Mesendoderm (in vitro differentiated cells): Measurements from ENCODE around the gene DNAJB9. TPM values are rescaled to one million over a fixed set of nuclear protein-coding genes. Genes with fewer than 3 reads are reported as not detected.
A peak's percentile ranks its signal among the peaks of the same experiment; 100 is the strongest.

Experiments
- DNase-seq: peaks from one replicate; pipeline ENCODE4 v3.0.0; 2013
- H2AK5ac ChIP-seq: 2 replicates; pipeline ENCODE4 v1.6.1; 2013; ENCODE audit warnings: low read length, inconsistent platforms
- H2BK120ac ChIP-seq: 2 replicates; pipeline ENCODE4 v1.6.1; 2013; ENCODE audit warnings: low read depth, mild to moderate bottlenecking, low read length, moderate library complexity, mixed read lengths
- H2BK15ac ChIP-seq: replicated peaks from 2 replicates; pipeline ENCODE4 v1.6.1; 2013; ENCODE audit warnings: low read depth, mild to moderate bottlenecking, moderate library complexity
- H2BK5ac ChIP-seq: 2 replicates; pipeline ENCODE4 v1.6.1; 2013; ENCODE audit warnings: low read length, inconsistent platforms
- H3K18ac ChIP-seq: 2 replicates; pipeline ENCODE4 v1.6.1; 2013; ENCODE audit warnings: mild to moderate bottlenecking, low read length, mixed read lengths
- H3K23ac ChIP-seq: one replicate; pipeline ENCODE4 v1.6.1; 2013; ENCODE audit warnings: low read length
- H3K27ac ChIP-seq: 2 replicates; pipeline ENCODE4 v1.5.1; 2013; ENCODE audit warnings: low read depth, mild to moderate bottlenecking, inconsistent platforms, low read length, moderate library complexity
- H3K27me3 ChIP-seq: 2 replicates; pipeline ENCODE4 v1.6.1; 2013; ENCODE audit warnings: low read length, control low read depth, mild to moderate bottlenecking, inconsistent platforms; ENCODE audit not compliant: insufficient read depth, poor library complexity
- H3K36me3 ChIP-seq: 2 replicates; pipeline ENCODE4 v1.6.1; 2013; ENCODE audit warnings: low read length, inconsistent platforms; ENCODE audit not compliant: control insufficient read depth, insufficient read depth
- H3K4ac ChIP-seq: one replicate; pipeline ENCODE4 v1.6.1; 2013; ENCODE audit warnings: low read depth, mild to moderate bottlenecking, low read length, moderate library complexity
- H3K4me1 ChIP-seq: 2 replicates; pipeline ENCODE4 v1.6.1; 2013; ENCODE audit warnings: low read depth, low read length, inconsistent platforms; ENCODE audit not compliant: control insufficient read depth
- H3K4me2 ChIP-seq: 2 replicates; pipeline ENCODE4 v1.6.1; 2013; ENCODE audit warnings: low read length
- H3K4me3 ChIP-seq: 2 replicates; pipeline ENCODE4 v1.5.1; 2013; ENCODE audit warnings: mild to moderate bottlenecking, low read length
- H3K56ac ChIP-seq: one replicate; pipeline ENCODE4 v1.6.1; 2013; ENCODE audit warnings: low read length
- H3K79me1 ChIP-seq: 2 replicates; pipeline ENCODE4 v1.6.1; 2013; ENCODE audit warnings: low read length, inconsistent platforms
- H3K79me2 ChIP-seq: 2 replicates; pipeline ENCODE4 v1.6.1; 2013; ENCODE audit warnings: mild to moderate bottlenecking, low read length; ENCODE audit not compliant: control insufficient read depth, insufficient read depth
- H3K9ac ChIP-seq: 2 replicates; pipeline ENCODE4 v1.6.1; 2013; ENCODE audit warnings: low read length, inconsistent platforms
- H4K5ac ChIP-seq: one replicate; pipeline ENCODE4 v1.6.1; 2013; ENCODE audit warnings: low read length
- H4K8ac ChIP-seq: one replicate; pipeline ENCODE4 v1.6.1; 2013; ENCODE audit warnings: low read depth, mild to moderate bottlenecking, control low read depth, low read length, moderate library complexity
- WGBS: extraction: QIAGEN DNeasy Blood & Tissue Kit; methylation state at CpG from one replicate; pipeline ENCODE4 v1.1.7; 2013; ENCODE audit warnings: low lambda C conversion rate, missing lambda C conversion rate; ENCODE audit not compliant: insufficient coverage; ENCODE audit errors: extremely low coverage; 5-methylcytosine and 5-hydroxymethylcytosine counted together
- polyA plus RNA-seq, 2 experiments: library from polyadenylated mRNA; stranded (reverse); fragments of 200-250 nt; gene quantifications; one replicate each; pipeline ENCODE4 v1.2.3, GENCODE V29; 2013

Gene DNAJB9
- 7.1 TPM for polyA plus RNA-seq (2013, experiment 1 of 2)
- polyA plus RNA-seq (2013, experiment 2 of 2), result 6.2 TPM

DNA sequence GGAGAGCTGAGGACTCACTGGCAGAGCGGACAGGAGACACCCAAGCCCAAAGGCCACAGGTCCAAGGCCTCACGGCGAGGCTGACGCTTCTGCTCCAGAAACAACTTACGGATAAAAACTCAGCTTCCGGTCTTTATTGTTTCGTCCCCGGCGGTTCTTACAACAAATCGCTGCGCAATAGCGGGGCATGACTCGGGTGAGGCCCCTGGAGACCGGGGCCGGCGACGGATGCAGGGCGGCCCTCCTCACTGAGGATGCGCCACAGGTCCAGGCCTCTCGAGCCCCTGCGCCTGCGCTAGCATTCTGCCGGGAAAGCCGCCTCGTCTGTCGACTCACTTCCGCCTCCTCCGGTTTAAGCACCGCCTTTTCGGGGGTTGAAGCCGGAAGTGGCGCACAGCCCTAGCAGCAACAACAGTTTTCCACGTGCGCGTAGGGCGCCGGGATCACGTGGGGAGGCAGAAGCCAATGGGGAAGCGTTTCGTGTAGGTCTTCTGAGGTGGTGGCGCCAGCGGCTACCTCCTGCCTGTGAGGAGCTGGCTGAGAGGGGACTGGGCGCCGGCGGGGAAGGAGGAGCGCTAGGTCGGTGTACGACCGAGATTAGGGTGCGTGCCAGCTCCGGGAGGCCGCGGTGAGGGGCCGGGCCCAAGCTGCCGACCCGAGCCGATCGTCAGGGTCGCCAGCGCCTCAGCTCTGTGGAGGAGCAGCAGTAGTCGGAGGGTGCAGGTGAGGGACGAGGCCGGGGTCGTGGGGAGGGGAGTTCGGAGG lies at the start of gene DNAJB9, which contains the start of gene THAP5:
Gene DNAJB9, plus strand, starts transcription at position 494 of the 765 bp plus-strand sequence. CDS start 1,853 bp downstream, outside the sequence.
Gene THAP5, minus strand, starts transcription at position 326 of the 765 bp plus-strand sequence. Its CDS starts 137 bp downstream, at position 189.
- Histone ChIP-seq H2AK5ac (no peak within 1 kb of the TSS), H3K18ac (no peak within 1 kb of the TSS), H2BK15ac (no peak within 1 kb of the TSS), H3K4me3 (peak within 1 kb of the TSS; percentile 91), H4K8ac (no peak within 1 kb of the TSS), H3K36me3 (no peaks in the 10 kb centered on the region), H3K79me1 (peaks cover 3% of the 10 kb centered on the region), H3K27ac (peak within 1 kb of the TSS; percentile 87), H3K9ac (peak within 1 kb of the TSS; percentile 99), H2BK5ac (peak within 1 kb of the TSS; percentile 69), H4K5ac (no peak within 1 kb of the TSS), H3K4ac (no peak within 1 kb of the TSS), H3K27me3 (no peaks in the 10 kb centered on the region), H3K4me2 (peak within 1 kb of the TSS; percentile 84), H3K4me1 (no peaks in the 10 kb centered on the region), H3K79me2 (peaks cover 23% of the 10 kb centered on the region), H2BK120ac (no peak within 1 kb of the TSS), H3K56ac (peak within 1 kb of the TSS; percentile 98), H3K23ac (peak within 1 kb of the TSS; percentile 99)
- no CpG with 5 or more reads among the region's 65 CpGs for WGBS
- DNase-seq, result peak; percentile 100

DNA sequence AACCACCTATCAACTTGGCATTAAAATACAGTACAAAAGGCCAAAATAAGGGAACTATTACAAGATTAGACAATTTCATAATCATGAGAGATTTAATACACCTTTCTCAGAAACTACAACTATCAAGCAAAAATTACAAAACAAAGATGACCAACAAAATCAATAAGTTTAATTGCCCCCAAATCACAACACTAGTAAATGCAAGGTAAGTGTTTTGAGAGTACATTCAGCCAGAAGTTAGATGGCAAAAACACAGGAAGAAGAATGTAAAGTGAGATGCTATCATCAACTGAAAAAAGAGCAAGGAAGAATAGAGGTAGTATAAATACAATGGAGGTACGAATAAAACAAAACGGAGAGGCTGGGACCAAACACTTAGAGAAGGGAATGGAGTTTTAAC lies 46.9 kb upstream of the DNAJB9 start:
- Histone ChIP-seq H4K8ac (no peak overlapping the region), H3K79me2 (peaks cover 7% of the 10 kb centered on the region), H3K4me2 (no peak overlapping the region), H3K9ac (no peak overlapping the region), H3K23ac (no peak overlapping the region), H4K5ac (no peak overlapping the region), H3K4ac (no peak overlapping the region), H2AK5ac (no peak overlapping the region), H2BK120ac (no peak overlapping the region), H3K4me3 (no peak overlapping the region), H3K27ac (no peak overlapping the region), H2BK5ac (no peak overlapping the region), H2BK15ac (no peak overlapping the region), H3K56ac (no peak overlapping the region), H3K36me3 (no peaks in the 10 kb centered on the region), H3K79me1 (peaks cover 4% of the 10 kb centered on the region), H3K4me1 (peaks cover 6% of the 10 kb centered on the region), H3K18ac (no peak overlapping the region), H3K27me3 (no peaks in the 10 kb centered on the region)
- WGBS, result no CpG with 5 or more reads among the region's 2 CpGs
- no peak for DNase-seq

DNA sequence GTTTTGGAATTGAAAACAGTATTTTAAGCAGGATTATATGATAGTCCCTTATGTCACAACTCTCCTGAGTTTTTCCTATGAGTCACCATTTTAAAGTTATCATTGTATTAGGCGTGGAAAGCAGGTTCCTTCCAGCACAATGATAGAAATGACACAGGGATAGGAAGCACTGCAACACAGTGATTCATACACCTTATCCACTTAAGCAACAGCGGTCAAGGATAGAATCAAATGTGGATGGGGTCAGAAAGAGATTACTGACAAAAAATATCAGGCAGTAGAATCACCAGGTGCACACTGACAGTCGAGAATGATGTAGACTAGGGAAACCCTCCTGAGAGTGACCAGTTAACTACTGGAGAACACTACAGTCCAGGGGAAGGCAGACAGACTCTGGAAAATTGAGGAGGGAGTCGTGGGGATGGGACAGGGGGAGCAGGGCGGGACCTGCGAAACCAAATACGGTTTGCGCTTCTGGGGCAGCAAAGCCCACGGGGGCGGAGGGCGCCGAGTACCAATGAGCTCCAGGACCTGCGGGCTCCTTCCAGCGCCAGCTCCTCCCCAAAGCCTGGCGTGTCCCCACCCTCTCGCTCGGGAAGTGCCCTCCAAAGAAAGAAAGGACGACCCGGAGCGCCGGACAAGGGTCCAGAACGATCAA lies 44.2 kb upstream of the DNAJB9 start:
- WGBS, result no CpG with 5 or more reads among the region's 22 CpGs
- Histone ChIP-seq H3K56ac (peak overlapping the region; percentile 94), H3K4me2 (peak overlapping the region; percentile 91), H4K8ac (no peak overlapping the region), H3K9ac (peak overlapping the region; percentile 88), H3K27me3 (no peaks in the 10 kb centered on the region), H2AK5ac (no peak overlapping the region), H2BK15ac (no peak overlapping the region), H3K4me1 (peaks cover 6% of the 10 kb centered on the region), H3K18ac (no peak overlapping the region), H3K4me3 (peak overlapping the region; percentile 77), H3K23ac (no peak overlapping the region), H3K4ac (no peak overlapping the region), H3K27ac (peak overlapping the region; percentile 76), H2BK5ac (peak overlapping the region; percentile 60), H4K5ac (no peak overlapping the region), H3K36me3 (no peaks in the 10 kb centered on the region), H3K79me2 (peaks cover 7% of the 10 kb centered on the region), H2BK120ac (no peak overlapping the region), H3K79me1 (peaks cover 4% of the 10 kb centered on the region)
- DNase-seq, result peak; percentile 93

- Histone ChIP-seq H3K79me1 (peaks cover 4% of the 10 kb centered on the region), H3K79me2 (peaks cover 7% of the 10 kb centered on the region), H3K18ac (no peak within 1 kb of the TSS), H3K36me3 (no peaks in the 10 kb centered on the region), H2BK15ac (no peak within 1 kb of the TSS), H4K8ac (peak within 1 kb of the TSS; percentile 16), H4K5ac (no peak within 1 kb of the TSS), H3K4me3 (peak within 1 kb of the TSS; percentile 77), H3K27ac (peak within 1 kb of the TSS; percentile 85), H2BK120ac (no peak within 1 kb of the TSS), H3K4me2 (peak within 1 kb of the TSS; percentile 91), H3K4me1 (peaks cover 6% of the 10 kb centered on the region), H3K23ac (no peak within 1 kb of the TSS), H3K9ac (peak within 1 kb of the TSS; percentile 88), H2BK5ac (peak within 1 kb of the TSS; percentile 60), H3K56ac (peak within 1 kb of the TSS; percentile 94), H3K27me3 (no peaks in the 10 kb centered on the region), H2AK5ac (no peak within 1 kb of the TSS), H3K4ac (no peak within 1 kb of the TSS)
- peak; percentile 100 for DNase-seq
- no CpG with 5 or more reads among the region's 64 CpGs for WGBS
Observed at GRCh38 chr7:108525985-108526767, 43.5 kb upstream of the DNAJB9 start, which contains the start of gene PNPLA8. PNPLA8 (minus strand) TSS chr7:108526135; CDS start chr7:108515491, 10,644 bp downstream.

GRCh38 chr7:108526768-108527017 lies 43.0 kb upstream of the DNAJB9 start:
- peak overlapping the region; percentile 85 for H3K27ac ChIP-seq
- no peak overlapping the region for H2AK5ac ChIP-seq
- H3K18ac ChIP-seq, result no peak overlapping the region
- no peak overlapping the region for H3K4ac ChIP-seq
- H3K56ac ChIP-seq, result peak overlapping the region; percentile 88
- H3K27me3 ChIP-seq, result no peaks in the 10 kb centered on the region
- peak overlapping the region; percentile 17 for H3K4me2 ChIP-seq
- peaks cover 7% of the 10 kb centered on the region for H3K79me2 ChIP-seq
- peaks cover 4% of the 10 kb centered on the region for H3K79me1 ChIP-seq
- peak overlapping the region; percentile 16 for H4K8ac ChIP-seq
- H3K23ac ChIP-seq, result no peak overlapping the region
- no peak overlapping the region for H2BK120ac ChIP-seq
- H3K4me3 ChIP-seq, result peak overlapping the region; percentile 29
- H3K9ac ChIP-seq, result peak overlapping the region; percentile 72
- peaks cover 6% of the 10 kb centered on the region for H3K4me1 ChIP-seq
- WGBS, result no CpG with 5 or more reads among the region's 3 CpGs
- no peaks in the 10 kb centered on the region for H3K36me3 ChIP-seq
- H2BK15ac ChIP-seq, result no peak overlapping the region
- H2BK5ac ChIP-seq, result no peak overlapping the region
- no peak for DNase-seq
- H4K5ac ChIP-seq, result no peak overlapping the region
